Thymus (tissue), 11 donors: Measurements from ENCODE around the gene GABRE. TPM values are rescaled to one million over a fixed set of nuclear protein-coding genes. Genes with fewer than 3 reads are reported as not detected.

ENCODE experiments used
- DNase-seq, 9 donors: peaks; one replicate each; pipeline ENCODE4 v3.0.0-alpha.2; 2013; ENCODE audit warnings: low spot score in 9 of 9, low read depth in 6 of 9, missing footprints in 1 of 9
- H3K27ac ChIP-seq, 2 donors: one replicate each; pipeline ENCODE4 v1.5.1; 2013; ENCODE audit warnings: control low read depth in 1 of 2, low read depth in 1 of 2, low read length in 1 of 2, mild to moderate bottlenecking in 1 of 2, moderate library complexity in 1 of 2
- H3K27me3 ChIP-seq, 2 donors: one replicate each; pipeline ENCODE4 v1.5.1; 2013; ENCODE audit warnings: low read length in 1 of 2; ENCODE audit not compliant: control insufficient read depth in 2 of 2, insufficient read depth in 1 of 2
- H3K36me3 ChIP-seq, 2 donors: one replicate each; pipeline ENCODE4 v1.5.1; 2013; ENCODE audit warnings: low read length in 1 of 2, mild to moderate bottlenecking in 1 of 2, moderate library complexity in 1 of 2; ENCODE audit not compliant: control insufficient read depth in 2 of 2, insufficient read depth in 2 of 2
- H3K4me1 ChIP-seq, 2 donors: one replicate each; pipeline ENCODE4 v1.5.1; 2013; ENCODE audit warnings: low read length in 2 of 2; ENCODE audit not compliant: control insufficient read depth in 2 of 2, insufficient read depth in 2 of 2
- H3K4me3 ChIP-seq, 2 donors: one replicate each; pipeline ENCODE4 v1.5.1; 2013; ENCODE audit warnings: low read length in 2 of 2, control low read depth in 1 of 2, mild to moderate bottlenecking in 1 of 2
- H3K9me3 ChIP-seq, 2 donors: one replicate each; pipeline ENCODE4 v1.5.1; 2013; ENCODE audit warnings: low read length in 1 of 2, mild to moderate bottlenecking in 1 of 2; ENCODE audit not compliant: control insufficient read depth in 2 of 2, insufficient read depth in 1 of 2
- WGBS: extraction: QIAGEN DNeasy Blood & Tissue Kit; methylation state at CpG from one replicate; pipeline ENCODE4 v1.1.7; 2013; 5-methylcytosine and 5-hydroxymethylcytosine counted together
- polyA plus RNA-seq: library from polyadenylated mRNA; stranded (reverse); fragments of 200-250 nt; gene quantifications from one replicate; pipeline ENCODE4 v1.2.3, GENCODE V29; 2013
- total RNA-seq: library from RNA; stranded (reverse); fragments of 120-200 nt; gene quantifications from one replicate; pipeline ENCODE4 v1.2.4, GENCODE V29; 2013
- donor health status: healthy.

GABRE gene
- total and polyA plus RNA-seq, 2 donors = 2.9 to 13.4 TPM

DNA sequence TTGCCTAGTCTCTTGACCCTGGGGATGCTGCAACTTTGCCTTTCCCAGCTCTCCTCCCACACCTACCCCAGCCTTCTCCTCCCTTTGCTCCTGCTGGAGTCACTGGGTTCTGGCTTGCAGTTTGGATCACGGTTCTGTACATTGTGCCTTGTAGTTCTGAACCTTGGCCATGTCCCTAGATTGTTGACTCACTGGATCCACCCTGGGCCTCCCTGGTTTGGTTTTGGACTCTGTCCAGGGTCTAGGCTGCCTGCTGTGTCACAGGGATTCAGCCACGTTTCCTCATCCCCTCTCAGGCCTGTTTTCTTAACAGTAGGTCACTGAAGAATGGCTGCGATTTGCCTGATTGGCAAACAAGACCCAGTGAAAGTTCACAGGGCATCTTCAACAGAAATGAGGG lies 11.5 kb upstream of the GABRE start:
- Histone ChIP-seq H3K36me3 (no peaks in the 10 kb centered on the region), H3K9me3 (no peaks in the 10 kb centered on the region), H3K27ac (no peak overlapping the region), H3K4me1 (no peaks in the 10 kb centered on the region), H3K4me3 (no peak overlapping the region), H3K27me3 (no peaks in the 10 kb centered on the region)
- DNase-seq = no peak
- WGBS = 79% methylated on average over 3 of the region's 3 CpGs

DNA sequence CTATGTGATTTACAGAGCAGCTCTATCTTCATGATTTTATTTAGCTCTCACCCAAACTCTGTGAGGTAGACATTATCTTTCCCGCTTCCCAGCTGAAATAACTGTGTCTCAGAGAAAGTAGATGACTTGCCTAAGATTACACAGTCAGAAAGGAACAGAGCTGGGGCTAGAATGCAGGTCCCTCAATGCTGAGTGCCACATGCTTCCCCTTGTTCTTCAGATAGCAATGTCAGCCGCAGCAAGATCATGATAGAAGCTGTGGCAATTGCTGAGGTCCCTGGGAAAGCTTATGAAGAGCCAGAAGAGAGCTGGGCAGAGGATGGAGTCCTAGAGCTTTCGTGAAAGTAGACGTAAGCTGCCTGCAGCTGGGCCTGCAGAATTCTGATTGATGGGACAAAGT lies 11.1 kb upstream of the GABRE start:
- Histone ChIP-seq H3K36me3 (no peaks in the 10 kb centered on the region), H3K9me3 (no peaks in the 10 kb centered on the region), H3K4me1 (no peaks in the 10 kb centered on the region), H3K4me3 (no peak overlapping the region), H3K27ac (no peak overlapping the region), H3K27me3 (no peaks in the 10 kb centered on the region)
- no peak for DNase-seq
- WGBS = 87% methylated on average over 4 of the region's 4 CpGs

DNA sequence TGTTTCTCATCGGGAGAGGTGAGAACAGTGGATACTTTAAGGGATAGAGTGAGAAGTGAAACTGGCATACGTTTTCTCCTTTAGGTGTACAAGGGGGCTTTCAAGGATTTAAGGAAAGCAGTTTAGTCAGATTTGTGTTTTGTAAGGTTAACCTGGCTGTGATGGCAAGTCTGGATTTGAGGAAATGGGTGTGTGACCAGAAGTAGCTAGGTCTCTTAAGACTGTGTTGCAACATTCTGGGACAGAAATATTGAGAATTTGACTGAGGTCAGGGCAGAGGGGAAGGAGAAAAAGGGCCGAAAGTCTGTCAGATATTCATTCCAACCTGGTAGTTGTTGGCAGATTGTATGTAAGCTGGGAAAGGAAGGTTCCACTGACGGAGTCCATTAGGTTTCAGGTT lies 10.4 kb upstream of the GABRE start:
- H3K27me3 ChIP-seq = no peaks in the 10 kb centered on the region
- no peak for DNase-seq
- no peaks in the 10 kb centered on the region for H3K36me3 ChIP-seq
- no peak overlapping the region for H3K4me3 ChIP-seq
- no peak overlapping the region for H3K27ac ChIP-seq
- no peaks in the 10 kb centered on the region for H3K9me3 ChIP-seq
- H3K4me1 ChIP-seq = no peaks in the 10 kb centered on the region
- WGBS = 83% methylated on average over 4 of the region's 4 CpGs

DNA sequence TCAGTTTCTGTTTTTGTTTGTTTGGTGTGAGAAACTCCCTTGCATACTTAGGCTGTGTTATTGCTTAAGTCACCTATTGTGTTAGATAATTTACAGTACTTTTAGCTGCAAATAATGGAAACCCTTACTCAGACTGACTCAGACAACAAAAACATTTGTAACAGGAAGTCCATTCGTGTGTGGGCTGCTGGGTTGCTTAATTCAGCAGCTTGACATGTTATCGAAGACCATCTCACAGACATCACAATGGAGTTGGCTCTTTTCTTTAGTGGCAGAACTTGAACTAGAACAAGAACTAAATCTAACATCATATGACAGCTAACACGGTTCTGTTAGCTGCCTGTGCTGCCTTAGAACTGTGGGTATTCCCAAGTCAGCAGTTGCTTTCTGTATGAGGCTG lies 9.9 kb upstream of the GABRE start:
- DNase-seq = no peak
- WGBS = 5% methylated on average over 3 of the region's 3 CpGs
- H3K27ac ChIP-seq = no peak overlapping the region
- H3K9me3 ChIP-seq = no peaks in the 10 kb centered on the region
- no peaks in the 10 kb centered on the region for H3K36me3 ChIP-seq
- H3K27me3 ChIP-seq = no peaks in the 10 kb centered on the region
- H3K4me1 ChIP-seq = no peaks in the 10 kb centered on the region
- H3K4me3 ChIP-seq = no peak overlapping the region

DNA sequence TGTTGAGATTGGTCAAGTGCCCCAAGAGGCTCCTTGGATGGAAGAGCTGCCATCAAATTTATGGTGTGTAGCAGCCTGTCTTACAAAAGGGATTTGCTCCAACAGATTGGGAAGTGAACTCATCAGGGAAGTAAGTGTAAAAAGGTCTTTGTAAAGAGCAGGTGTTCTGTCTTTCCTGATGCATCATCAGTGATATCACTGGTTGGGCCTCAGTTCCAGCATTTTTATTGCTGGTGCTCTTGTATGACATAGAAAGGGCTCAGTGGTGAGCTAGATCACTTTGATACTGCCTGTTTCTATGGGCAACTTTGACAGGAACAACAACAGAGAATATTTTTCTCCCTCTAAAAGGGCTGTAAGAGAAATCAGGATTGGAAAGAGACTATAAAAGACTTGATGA lies 8.7 kb upstream of the GABRE start:
- DNase-seq = no peak
- Histone ChIP-seq H3K9me3 (no peaks in the 10 kb centered on the region), H3K36me3 (no peaks in the 10 kb centered on the region), H3K27me3 (no peaks in the 10 kb centered on the region), H3K4me1 (no peaks in the 10 kb centered on the region), H3K27ac (no peak overlapping the region), H3K4me3 (no peak overlapping the region)

DNA sequence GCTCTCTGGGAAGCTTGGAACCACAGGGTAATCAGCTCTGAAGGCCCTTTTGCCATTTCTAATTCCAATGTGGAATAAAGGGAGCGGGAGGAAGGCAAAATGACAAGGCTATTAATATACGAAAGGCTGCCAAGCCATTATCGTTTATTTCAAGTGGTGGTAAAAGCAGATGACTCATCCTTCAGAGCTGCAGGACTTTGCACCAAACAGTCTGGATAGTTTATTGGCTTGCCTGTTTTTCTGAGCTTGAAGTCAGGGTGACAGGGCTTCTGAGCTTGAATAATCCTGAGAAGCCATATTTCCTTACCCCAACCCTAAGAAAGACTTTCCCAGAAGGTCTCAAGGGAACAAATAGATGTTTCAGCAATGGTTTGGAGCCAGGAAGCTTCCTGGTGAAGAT lies 7.7 kb upstream of the GABRE start:
- WGBS = 88% methylated on average over 3 of the region's 3 CpGs
- no peaks in the 10 kb centered on the region for H3K36me3 ChIP-seq
- H3K9me3 ChIP-seq = no peaks in the 10 kb centered on the region
- H3K4me3 ChIP-seq = no peak overlapping the region
- H3K4me1 ChIP-seq = no peaks in the 10 kb centered on the region
- H3K27me3 ChIP-seq = no peaks in the 10 kb centered on the region
- no peak overlapping the region for H3K27ac ChIP-seq
- DNase-seq = no peak

DNA sequence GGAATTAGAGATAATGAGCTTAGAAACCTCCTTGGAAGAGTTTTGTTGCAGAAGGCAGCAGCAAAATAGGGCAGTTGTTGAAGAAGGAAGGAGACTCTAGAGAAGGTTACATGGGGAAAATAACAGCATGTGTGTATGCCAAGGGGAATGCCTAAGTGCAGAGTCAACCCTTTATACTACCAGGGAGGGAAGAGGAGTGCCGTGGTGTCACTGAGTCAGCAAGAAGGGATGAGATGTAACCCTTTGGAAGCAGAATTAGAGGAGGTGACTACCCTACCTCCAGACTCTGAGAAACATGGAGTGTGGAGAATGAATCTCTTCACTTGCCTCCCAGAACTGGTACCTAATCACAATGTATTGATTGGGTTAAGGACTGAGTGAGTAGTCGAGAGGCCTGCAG lies 6.7 kb upstream of the GABRE start:
- no peaks in the 10 kb centered on the region for H3K4me1 ChIP-seq
- H3K27me3 ChIP-seq = no peaks in the 10 kb centered on the region
- no peak overlapping the region for H3K27ac ChIP-seq
- H3K4me3 ChIP-seq = no peak overlapping the region
- no peak for DNase-seq
- H3K9me3 ChIP-seq = no peaks in the 10 kb centered on the region
- 83% methylated on average over 2 of the region's 2 CpGs for WGBS
- H3K36me3 ChIP-seq = no peaks in the 10 kb centered on the region

DNA sequence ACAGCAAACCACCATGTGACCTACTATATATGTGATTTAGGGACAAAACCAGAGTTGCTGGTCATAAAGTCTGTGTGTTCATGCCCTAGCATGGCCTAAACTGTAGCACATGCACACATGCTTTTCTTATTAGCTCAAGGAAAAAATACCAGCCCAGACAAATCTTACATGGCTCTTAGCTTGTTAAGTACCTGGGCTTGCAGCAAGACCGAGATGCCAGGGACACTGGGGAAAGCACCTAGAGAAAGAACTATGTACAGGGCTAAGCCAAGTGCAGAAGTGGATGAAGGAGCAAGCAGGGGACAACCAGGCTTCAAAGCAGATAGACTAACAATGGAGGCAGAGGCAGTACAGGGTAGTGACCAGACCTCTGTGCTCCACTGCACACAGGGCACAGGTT lies 3.4 kb upstream of the GABRE start:
- H3K27me3 ChIP-seq = peaks cover 0 to 15% of the 10 kb centered on the region in 2 donors
- no peak for DNase-seq
- H3K27ac ChIP-seq = no peak overlapping the region
- H3K4me1 ChIP-seq = no peaks in the 10 kb centered on the region
- WGBS = 95% methylated on average over 1 of the region's 1 CpG
- H3K9me3 ChIP-seq = no peaks in the 10 kb centered on the region
- no peak overlapping the region for H3K4me3 ChIP-seq
- no peaks in the 10 kb centered on the region for H3K36me3 ChIP-seq

DNA sequence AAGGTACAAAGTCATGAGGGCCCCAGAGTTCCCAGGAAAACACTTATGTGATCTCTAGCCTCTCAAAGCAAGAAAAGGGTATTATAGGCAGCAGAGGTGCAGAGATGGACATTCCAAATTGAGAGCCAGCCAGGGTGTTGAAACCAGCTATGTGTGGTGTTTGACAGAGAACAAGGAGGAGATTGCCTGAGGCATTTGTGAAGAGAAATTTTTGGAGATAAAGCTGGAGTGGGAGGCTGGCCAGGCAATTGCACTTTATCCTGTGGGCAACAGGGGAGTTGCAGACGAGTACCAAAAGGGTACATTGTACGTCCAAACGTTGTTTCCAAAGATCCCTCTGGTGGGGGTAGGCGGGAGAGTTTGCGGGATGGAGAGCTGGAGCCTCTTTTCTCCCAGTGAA lies 2.5 kb upstream of the GABRE start:
- no peak overlapping the region for H3K27ac ChIP-seq
- DNase-seq = no peak
- H3K36me3 ChIP-seq = no peaks in the 10 kb centered on the region
- H3K9me3 ChIP-seq = no peaks in the 10 kb centered on the region
- H3K4me3 ChIP-seq = no peak overlapping the region
- 80% methylated on average over 5 of the region's 5 CpGs for WGBS
- peaks cover 0 to 15% of the 10 kb centered on the region in 2 donors for H3K27me3 ChIP-seq
- H3K4me1 ChIP-seq = no peaks in the 10 kb centered on the region

DNA sequence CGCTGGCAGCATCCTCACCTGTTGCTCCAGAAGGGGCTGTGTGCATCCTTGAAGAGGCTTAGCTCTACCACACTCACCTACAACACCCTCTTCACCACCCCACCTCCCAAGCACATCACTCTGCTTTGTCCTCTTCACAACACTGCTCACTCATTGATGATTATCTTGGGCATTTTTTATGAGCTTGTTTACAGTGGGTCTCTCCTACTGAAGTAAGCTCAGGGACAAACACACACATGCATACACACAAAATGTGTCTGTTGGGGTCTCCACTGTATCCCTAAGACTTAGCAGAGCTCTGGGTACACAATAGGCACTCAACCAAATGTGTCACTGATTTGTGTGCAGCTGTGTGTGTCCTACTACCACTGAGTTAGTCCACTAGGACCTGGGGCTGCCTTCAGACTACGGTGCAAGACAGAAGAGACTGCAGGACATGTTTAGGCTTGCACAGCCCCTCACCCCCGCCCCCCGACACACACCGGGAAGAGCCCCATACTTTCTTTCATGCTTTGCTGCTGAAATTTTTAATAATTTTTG lies 1.3 kb upstream of the GABRE start:
- peaks cover 0 to 15% of the 10 kb centered on the region in 2 donors for H3K27me3 ChIP-seq
- no peaks in the 10 kb centered on the region for H3K9me3 ChIP-seq
- no peak for DNase-seq
- WGBS = 94% methylated on average over 5 of the region's 5 CpGs
- no peaks in the 10 kb centered on the region for H3K4me1 ChIP-seq
- no peak overlapping the region for H3K27ac ChIP-seq
- H3K4me3 ChIP-seq = no peak overlapping the region
- H3K36me3 ChIP-seq = no peaks in the 10 kb centered on the region
